Measurements from ENCODE around the gene KCNIP4. TPM values are rescaled to one million over a fixed set of nuclear protein-coding genes. Genes with fewer than 3 reads are reported as not detected.

Gene KCNIP4
- total and polyA plus RNA-seq, 2 donors (not counting 3 experiments of a cell fraction or from before 2014, with no cell fraction given), result not detected

DNA sequence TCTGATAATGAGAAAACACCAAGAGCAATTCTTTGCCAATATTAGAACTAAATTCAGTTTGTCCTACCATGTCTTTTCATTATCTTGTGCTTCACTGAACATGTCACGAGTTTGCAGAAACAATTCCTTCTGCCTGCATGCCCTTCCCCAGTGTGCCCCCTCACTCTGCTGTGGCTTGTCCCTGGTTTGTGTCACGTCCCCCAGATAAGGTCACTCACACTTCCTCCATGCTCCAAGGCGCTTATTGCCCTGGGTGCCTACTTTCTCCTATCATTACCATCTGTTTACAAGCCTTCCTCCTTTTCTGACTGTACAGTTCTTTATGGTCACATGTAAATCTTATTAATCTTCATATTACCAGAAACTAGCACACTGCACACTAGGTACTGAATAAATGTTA, 394.1 kb downstream of the KCNIP4 start:
- Histone ChIP-seq H3K4me1 (ENCODE audit: control insufficient read depth, extremely low read depth, insufficient read depth, low read length) (no peaks in the 10 kb centered on the region), H3K9me3 (replicated peaks; ENCODE audit: control insufficient read depth, insufficient read depth, low read length) (no peaks in the 10 kb centered on the region), H3K27ac (ENCODE audit: insufficient read depth, low read depth, low read length) (no peak overlapping the region), H3K27me3 (ENCODE audit: control insufficient read depth in 2 of 2, insufficient read depth in 2 of 2, low read length in 2 of 2) (peaks cover 0 to 4% of the 10 kb centered on the region in 2 experiments), H3K4me2 (ENCODE audit: insufficient read depth, low read length) (no peak overlapping the region), H2AFZ (ENCODE audit: low read depth, low read length) (no peak overlapping the region), H3K79me2 (ENCODE audit: control insufficient read depth, insufficient read depth, low read length) (no peaks in the 10 kb centered on the region), H3K9me1 (replicated peaks; ENCODE audit: control insufficient read depth, extremely low read depth, insufficient read depth, low read length) (no peaks in the 10 kb centered on the region), H3K36me3 (ENCODE audit: control insufficient read depth in 2 of 2, extremely low read depth in 1 of 2, insufficient read depth in 2 of 2, low read length in 2 of 2) (no peaks in the 10 kb centered on the region), H3K4me3 (replicated peaks in 1 of 3; ENCODE audit: insufficient read depth in 1 of 3, low read depth in 1 of 3, low read length in 3 of 3) (no peak overlapping the region), H3K9ac (replicated peaks; ENCODE audit: extremely low read depth, insufficient read depth, low read length) (no peak overlapping the region), H4K20me1 (replicated peaks; ENCODE audit: control insufficient read depth, extremely low read depth, insufficient read depth, low read length) (no peaks in the 10 kb centered on the region)
- no peak for DNase-seq (ENCODE audit: low read depth, low spot score)
- dilution Hi-C loops (cut with MboI; ENCODE audit: extremely low pct_ligation_motif_present, low sequenced_read_pairs), result no loop called here
- TF ChIP-seq EZH2 (IDR thresholded peaks at IDR 0.05; ENCODE audit: borderline replicate concordance, low read depth, low read length, severe bottlenecking) (no peak), FOS (IDR thresholded peaks at IDR 0.05; ENCODE audit: borderline replicate concordance, insufficient read depth, low read length) (no peak), JUN (IDR thresholded peaks at IDR 0.05; ENCODE audit: borderline replicate concordance, insufficient read depth, insufficient read length, low read depth) (no peak), GATA2 (IDR thresholded peaks at IDR 0.05; ENCODE audit: insufficient read depth, insufficient read length, low read depth, low read length) (no peak), MYC (IDR thresholded peaks at IDR 0.05; ENCODE audit: low read depth, low read length) (no peak)
- TF ChIP-seq, protein P1, sequence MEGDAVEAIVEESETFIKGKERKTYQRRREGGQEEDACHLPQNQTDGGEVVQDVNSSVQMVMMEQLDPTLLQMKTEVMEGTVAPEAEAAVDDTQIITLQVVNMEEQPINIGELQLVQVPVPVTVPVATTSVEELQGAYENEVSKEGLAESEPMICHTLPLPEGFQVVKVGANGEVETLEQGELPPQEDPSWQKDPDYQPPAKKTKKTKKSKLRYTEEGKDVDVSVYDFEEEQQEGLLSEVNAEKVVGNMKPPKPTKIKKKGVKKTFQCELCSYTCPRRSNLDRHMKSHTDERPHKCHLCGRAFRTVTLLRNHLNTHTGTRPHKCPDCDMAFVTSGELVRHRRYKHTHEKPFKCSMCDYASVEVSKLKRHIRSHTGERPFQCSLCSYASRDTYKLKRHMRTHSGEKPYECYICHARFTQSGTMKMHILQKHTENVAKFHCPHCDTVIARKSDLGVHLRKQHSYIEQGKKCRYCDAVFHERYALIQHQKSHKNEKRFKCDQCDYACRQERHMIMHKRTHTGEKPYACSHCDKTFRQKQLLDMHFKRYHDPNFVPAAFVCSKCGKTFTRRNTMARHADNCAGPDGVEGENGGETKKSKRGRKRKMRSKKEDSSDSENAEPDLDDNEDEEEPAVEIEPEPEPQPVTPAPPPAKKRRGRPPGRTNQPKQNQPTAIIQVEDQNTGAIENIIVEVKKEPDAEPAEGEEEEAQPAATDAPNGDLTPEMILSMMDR (IDR thresholded peaks at IDR 0.05; ENCODE audit: extremely low read depth in 1 of 2, insufficient read depth in 1 of 2, low read depth in 1 of 2, low read length in 2 of 2), result no peak
- TF ChIP-seq, protein P2, sequence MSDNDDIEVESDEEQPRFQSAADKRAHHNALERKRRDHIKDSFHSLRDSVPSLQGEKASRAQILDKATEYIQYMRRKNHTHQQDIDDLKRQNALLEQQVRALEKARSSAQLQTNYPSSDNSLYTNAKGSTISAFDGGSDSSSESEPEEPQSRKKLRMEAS (IDR thresholded peaks at IDR 0.05; ENCODE audit: insufficient read depth, insufficient read length), result no peak
- ChIA-PET CTCF (no interaction called here), POLR2A (no interaction called here)
- no peak for FAIRE-seq
- BruUV-seq (replicated peaks), result no TSS peak
- intact Hi-C loops (cut with micrococcal nuclease), result no loop called here

All from endothelial cell of umbilical vein (primary cell).